Mesodermal cell (in vitro differentiated cells): ENCODE results near the gene NUDT4.
"Not testable (repeated sequence)": the region's sequence is repeated elsewhere in the genome, so short reads cannot be mapped to it uniquely, and the experiment has no call there.

Experiments used
- H3K27ac ChIP-seq: 2 replicates; pipeline ENCODE4 v1.7.0; 2013; ENCODE audit warnings: mild to moderate bottlenecking, low read depth, low read length, moderate library complexity; ENCODE audit not compliant: severe bottlenecking
- H3K36me3 ChIP-seq: 2 replicates; pipeline ENCODE4 v1.7.1; 2013; ENCODE audit warnings: mild to moderate bottlenecking, low read length, moderate library complexity; ENCODE audit not compliant: control insufficient read depth, insufficient read depth
- H3K4me1 ChIP-seq: one replicate; pipeline ENCODE4 v1.7.1; 2013; ENCODE audit warnings: mild to moderate bottlenecking, low read length; ENCODE audit not compliant: insufficient read depth, control insufficient read depth, poor library complexity, severe bottlenecking
- H3K4me3 ChIP-seq: 2 replicates; pipeline ENCODE4 v1.7.0; 2013; ENCODE audit warnings: low read length, control low read depth, mild to moderate bottlenecking; ENCODE audit not compliant: insufficient read depth, poor library complexity, severe bottlenecking; ENCODE audit errors: extremely low read depth
- H3K9me3 ChIP-seq: 2 replicates; pipeline ENCODE4 v1.7.1; 2013; ENCODE audit warnings: mild to moderate bottlenecking, low read length, moderate library complexity; ENCODE audit not compliant: control insufficient read depth
- WGBS, 2 experiments: methylation state at CpG; one replicate each; pipeline ENCODE4 v1.1.5; 2013; ENCODE audit warnings: missing lambda C conversion rate in 2 of 2; ENCODE audit not compliant: insufficient coverage in 2 of 2; 5-methylcytosine and 5-hydroxymethylcytosine counted together

The NUDT4 gene

DNA sequence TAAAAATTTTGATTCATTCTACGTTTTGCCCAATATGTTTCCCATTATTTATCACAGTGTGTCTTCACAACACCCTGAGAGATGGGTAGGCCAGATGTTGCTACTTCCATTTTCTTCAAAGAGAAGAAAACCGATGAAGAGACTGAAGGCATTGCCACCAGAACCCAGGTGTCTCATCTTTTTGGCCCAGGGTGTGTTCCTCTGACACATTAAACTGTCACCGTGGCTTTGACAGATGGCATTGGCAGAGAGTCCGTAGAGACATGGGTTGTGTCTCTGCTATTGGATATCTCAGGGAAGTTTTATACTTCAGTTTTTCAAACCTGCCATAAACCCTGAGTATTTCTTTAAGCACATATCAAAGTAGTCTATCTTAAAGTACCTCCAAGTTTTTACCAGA is 11.3 kb upstream of the NUDT4 start:
- Histone ChIP-seq H3K9me3 (no peaks in the 10 kb centered on the region), H3K4me1 (peaks cover 2% of the 10 kb centered on the region), H3K36me3 (peaks cover 4% of the 10 kb centered on the region), H3K4me3 (no peak overlapping the region), H3K27ac (no peak overlapping the region)
- 78 to 100% methylated on average over 1 to 2 of the region's 4 CpGs for WGBS, 2 experiments

DNA sequence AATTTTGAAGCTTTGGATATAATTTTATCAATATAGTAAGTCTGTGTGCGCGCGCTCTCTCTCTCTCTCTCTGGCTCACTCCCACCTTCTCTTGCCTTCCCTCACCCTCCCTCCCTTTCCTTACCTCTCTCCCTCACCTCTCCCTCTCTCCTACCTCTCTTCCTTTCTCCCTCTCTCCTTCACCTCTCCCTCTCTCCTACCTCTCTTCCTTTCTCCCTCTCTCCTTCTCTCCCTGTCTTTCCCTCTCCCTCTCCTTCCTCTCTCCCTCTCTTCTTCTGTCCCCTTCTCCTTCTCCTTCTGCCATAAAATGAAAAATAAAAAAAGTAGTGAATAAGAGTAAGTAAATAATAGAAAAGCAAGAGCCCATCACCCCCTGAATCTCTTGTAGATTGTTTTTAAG is 9.0 kb upstream of the NUDT4 start:
- Histone ChIP-seq H3K9me3 (no peaks in the 10 kb centered on the region), H3K36me3 (peaks cover 4% of the 10 kb centered on the region), H3K4me3 (no peak overlapping the region), H3K27ac (no peak overlapping the region), H3K4me1 (peaks cover 5% of the 10 kb centered on the region)
- WGBS, 2 experiments, result 100% methylated on average over 3 of the region's 3 CpGs; no CpG with 5 or more reads in 1 of the 2 experiments

DNA sequence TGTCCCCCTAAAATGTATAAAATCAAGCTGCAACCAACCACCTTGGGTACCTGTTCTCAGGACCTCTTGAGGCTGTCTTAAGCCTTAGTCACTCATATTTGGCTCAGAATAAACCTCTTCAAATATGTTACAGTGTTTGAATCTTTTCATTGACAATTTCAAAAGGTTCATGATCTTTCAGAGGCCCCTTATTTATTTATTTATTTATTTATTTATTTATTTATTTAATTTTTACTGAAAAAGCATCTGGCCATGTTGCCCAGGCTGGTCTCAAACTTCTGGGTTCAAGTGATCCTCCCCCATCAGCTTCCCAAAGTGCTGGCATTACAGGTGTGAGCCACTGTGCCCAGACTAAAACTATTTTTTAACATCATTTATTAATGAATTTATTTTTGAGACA is 8.2 kb upstream of the NUDT4 start:
- H3K4me3 ChIP-seq, result no peak overlapping the region
- H3K36me3 ChIP-seq, result peaks cover 4% of the 10 kb centered on the region
- H3K4me1 ChIP-seq, result peaks cover 7% of the 10 kb centered on the region
- H3K27ac ChIP-seq, result no peak overlapping the region
- no peaks in the 10 kb centered on the region for H3K9me3 ChIP-seq

DNA sequence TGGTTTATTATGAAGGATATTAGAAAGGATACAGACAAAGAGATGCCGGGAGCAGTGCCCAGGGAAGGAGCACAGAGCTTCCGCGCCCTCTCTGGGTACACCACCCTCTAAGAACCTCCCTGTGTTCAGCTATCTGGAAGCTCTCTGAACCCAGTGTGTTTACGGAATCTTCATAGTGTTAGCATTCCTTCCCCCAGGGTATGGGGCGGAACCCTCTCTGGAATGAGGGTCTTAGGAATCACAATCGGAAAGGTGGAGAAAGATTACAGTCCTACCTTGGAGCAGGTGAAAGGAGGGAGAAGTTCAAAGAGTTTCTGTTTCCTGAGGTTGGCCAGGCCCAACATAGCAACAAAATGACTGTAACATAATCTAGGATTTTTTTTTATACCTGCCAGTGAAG is 6.8 kb upstream of the NUDT4 start:
- Histone ChIP-seq H3K9me3 (no peaks in the 10 kb centered on the region), H3K4me3 (no peak overlapping the region), H3K36me3 (peaks cover 4% of the 10 kb centered on the region), H3K27ac (no peak overlapping the region), H3K4me1 (peaks cover 7% of the 10 kb centered on the region)
- WGBS, 2 experiments, result 96 to 100% methylated on average over 3 to 5 of the region's 6 CpGs

DNA sequence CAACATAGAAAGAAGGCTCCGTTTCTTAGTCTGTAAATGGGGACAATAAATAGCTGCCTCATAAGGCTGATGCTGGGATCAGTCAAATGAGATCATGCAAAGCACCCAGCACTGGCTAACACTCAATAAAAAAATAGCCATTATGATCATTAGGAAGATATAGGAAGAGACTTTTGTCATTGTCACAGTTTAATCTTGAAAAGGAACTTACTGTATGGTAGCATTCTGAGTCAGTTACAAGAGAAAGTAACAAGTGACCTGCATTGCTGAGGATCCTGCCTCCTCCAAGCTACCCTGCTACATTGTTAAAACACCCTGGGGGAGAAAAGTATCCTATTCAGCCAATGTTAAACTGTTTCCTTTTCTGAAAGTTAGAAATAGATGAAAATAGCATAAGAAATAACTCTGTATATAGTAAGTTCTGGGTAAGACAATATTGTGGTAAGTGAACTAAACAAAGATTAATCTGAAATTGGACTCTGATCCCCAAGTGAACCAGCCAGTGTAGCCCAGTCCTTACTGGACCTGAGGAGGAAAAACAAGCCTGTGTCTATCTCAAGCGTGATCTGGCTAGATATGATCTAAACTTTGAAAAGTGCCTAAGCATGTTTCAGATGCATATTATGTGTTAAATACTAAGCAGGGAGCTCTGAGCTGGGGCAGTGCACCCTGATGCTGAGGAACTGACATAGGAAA is 3.6 kb upstream of the NUDT4 start:
- Histone ChIP-seq H3K9me3 (no peaks in the 10 kb centered on the region), H3K36me3 (peaks cover 6% of the 10 kb centered on the region), H3K4me1 (peaks cover 16% of the 10 kb centered on the region), H3K4me3 (no peak overlapping the region), H3K27ac (no peak overlapping the region)
- 82 to 100% methylated on average over 1 of the region's 2 CpGs for WGBS, 2 experiments

DNA sequence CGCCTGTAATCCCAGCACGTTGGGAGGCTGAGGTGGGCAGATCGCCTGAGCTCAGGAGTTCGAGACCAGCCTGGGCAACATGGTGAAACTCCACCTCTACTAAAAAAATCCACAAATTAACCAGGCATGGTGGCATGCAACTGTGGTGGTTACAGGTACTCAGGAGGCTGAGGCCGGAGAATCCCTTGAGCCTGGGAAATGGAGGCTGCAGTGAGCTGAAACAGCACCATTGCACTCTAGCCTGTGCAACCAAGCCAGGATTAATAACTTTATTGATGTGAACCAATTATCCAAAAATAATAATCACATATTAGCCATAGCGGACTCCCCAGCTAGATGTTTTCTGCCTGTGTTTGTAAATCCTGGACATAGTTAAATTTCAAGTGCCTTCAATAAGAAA is 1.8 kb upstream of the NUDT4 start:
- Histone ChIP-seq H3K27ac (peak overlapping the region; percentile 70), H3K4me1 (peaks cover 16% of the 10 kb centered on the region), H3K4me3 (peak overlapping the region; percentile 96), H3K9me3 (no peaks in the 10 kb centered on the region), H3K36me3 (peaks cover 15% of the 10 kb centered on the region)
- 85 to 100% methylated on average over 1 to 5 of the region's 6 CpGs for WGBS, 2 experiments

DNA sequence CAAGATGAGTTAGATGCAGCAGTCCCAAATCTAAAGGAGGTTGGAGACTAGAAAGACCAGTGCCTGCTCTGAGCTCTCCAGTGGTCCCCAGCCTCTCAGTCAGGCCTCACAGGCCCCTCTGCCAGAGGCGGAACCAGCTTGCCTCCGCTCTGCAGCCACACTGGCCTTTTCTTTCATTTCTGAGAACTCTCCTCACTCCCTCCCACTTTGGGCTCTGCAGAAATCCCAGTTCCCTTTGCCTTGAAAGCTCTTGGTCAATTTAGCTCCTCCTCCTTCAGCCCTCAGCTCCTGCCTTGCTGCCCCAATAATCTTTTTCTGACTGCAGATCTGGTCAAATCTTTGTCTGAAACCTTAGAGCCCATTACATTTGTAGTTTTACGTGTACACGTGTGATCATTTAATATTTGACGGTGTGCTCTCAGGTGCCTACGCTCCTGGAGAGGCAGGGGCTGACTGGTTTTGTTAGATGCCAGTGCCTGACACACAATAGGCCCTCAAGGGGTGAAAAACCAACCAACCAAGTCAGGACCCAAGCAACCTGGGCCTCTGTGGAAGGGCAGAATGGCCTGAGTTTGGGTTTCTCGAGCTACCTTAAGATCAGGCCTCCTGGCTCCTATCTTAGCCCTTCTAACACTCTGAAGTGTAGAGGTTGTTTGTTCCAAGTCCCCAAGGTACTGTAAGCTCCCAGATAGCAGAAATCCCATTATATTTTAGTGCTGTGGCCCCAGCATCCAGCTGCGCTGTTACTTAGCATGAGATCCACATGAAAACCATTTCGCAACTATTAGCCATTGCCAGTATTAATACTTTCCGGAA is 1.1 kb upstream of the NUDT4 start:
- H3K4me3 ChIP-seq, result peak overlapping the region; percentile 96

DNA sequence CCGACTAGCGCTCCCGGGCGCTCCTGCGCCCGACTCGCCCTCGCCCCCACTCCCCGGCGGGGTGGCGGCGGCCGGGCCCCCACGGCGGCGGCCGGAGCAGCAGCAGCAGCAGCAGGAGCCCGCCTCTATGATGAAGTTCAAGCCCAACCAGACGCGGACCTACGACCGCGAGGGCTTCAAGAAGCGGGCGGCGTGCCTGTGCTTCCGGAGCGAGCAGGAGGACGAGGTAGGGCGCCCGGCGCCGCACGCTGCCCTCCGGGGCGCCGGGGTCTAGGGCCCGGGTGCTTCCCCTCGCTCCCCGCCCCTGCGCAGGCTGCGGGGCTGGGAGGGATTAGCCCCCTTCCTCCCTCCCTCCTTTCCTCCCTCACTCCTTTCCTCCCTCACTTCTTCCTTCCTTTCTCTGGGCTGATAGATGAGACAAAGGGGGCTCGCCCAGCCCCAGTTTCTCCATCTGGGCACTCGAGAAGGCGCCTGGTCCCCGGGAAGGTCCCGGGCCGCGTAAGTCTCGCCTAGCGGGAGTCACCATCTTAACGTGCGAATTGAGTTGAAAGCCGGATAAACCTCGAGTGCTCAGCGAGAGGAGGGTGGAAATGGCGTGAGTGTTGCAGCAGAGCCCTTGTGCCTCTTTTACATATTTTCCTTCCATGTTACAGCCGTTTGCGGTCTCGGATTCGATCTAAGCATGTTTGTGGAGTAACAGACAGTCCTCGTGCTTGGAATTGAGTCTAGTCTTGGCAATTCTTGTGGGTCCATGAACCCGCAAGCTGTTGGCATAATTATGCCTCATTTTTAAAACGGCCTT is 672 bp downstream of the NUDT4 start:
- H3K4me3 ChIP-seq, result peak overlapping the region; percentile 96

More for the DNA sequence above, 1.1 kb upstream of the NUDT4 start:
- Histone ChIP-seq H3K27ac (peak overlapping the region; percentile 70), H3K9me3 (no peaks in the 10 kb centered on the region), H3K4me1 (peaks cover 19% of the 10 kb centered on the region), H3K36me3 (peaks cover 21% of the 10 kb centered on the region)
- 68% methylated on average over 6 to 8 of the region's 10 CpGs for WGBS, 2 experiments

DNA sequence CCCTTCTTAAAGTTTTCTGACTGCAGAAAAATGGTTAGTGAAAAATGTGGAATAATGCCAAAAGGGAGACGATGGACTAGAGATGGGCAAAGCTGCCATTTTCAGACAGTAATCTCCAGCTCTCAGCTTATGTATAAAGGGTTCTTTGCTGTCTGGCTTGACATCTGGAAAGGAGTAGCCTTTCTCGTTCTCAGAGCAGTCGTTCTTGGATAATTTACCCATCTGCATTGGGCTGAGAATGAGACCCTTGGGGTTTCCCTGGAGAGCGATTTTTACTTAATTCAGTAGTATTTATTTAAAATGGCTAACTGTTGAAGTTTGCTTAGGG is 1.2 kb downstream of the NUDT4 start:
- Histone ChIP-seq H3K9me3 (no peaks in the 10 kb centered on the region), H3K27ac (peak overlapping the region; percentile 66), H3K4me3 (peak overlapping the region; percentile 96), H3K4me1 (peaks cover 17% of the 10 kb centered on the region), H3K36me3 (peaks cover 44% of the 10 kb centered on the region)
- WGBS, 2 experiments, result 0% methylated on average over 3 of the region's 4 CpGs; no CpG with 5 or more reads in 1 of the 2 experiments

More for the DNA sequence above, 672 bp downstream of the NUDT4 start:
- 0 to 1% methylated on average over 19 to 27 of the region's 64 CpGs for WGBS, 2 experiments
- Histone ChIP-seq H3K27ac (peak overlapping the region; percentile 66), H3K36me3 (peaks cover 38% of the 10 kb centered on the region), H3K4me1 (peaks cover 22% of the 10 kb centered on the region)
- not testable (repeated sequence) for H3K9me3 ChIP-seq

DNA sequence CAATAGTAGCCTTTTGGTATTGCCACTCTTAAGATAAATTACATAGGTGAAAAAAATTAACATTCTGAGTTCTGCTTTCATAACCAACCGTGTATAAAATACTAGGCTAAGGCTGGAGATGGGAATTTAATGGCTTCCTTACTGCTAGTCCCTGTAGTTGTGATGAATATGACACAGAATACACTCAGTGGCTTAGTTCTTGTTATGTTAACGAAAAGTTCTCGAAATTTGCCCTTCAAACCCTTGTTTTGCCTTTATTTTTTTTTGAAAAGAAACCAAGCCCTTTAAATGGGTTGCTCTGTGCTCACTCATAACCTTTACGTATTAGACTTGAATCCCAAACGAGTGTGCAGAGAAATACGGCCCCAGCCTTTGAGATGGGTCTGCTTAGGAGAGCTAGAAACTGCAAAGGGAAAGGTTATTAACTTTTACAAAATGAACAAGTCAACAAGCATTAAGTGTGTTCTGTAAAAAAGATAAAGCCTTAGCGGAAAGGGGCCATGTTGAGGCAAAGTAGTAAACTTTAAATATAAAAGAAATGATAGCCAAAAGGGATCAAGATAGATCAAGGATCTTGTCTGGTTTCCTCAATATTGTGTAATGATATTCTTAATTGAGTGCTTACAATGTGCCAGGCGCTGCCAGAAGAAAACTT is 1.7 kb downstream of the NUDT4 start:
- Histone ChIP-seq H3K4me1 (peaks cover 17% of the 10 kb centered on the region), H3K4me3 (peak overlapping the region; percentile 96), H3K36me3 (peaks cover 48% of the 10 kb centered on the region), H3K27ac (peak overlapping the region; percentile 66), H3K9me3 (no peaks in the 10 kb centered on the region)
- 0 to 23% methylated on average over 2 to 3 of the region's 8 CpGs for WGBS, 2 experiments
